Stimulated activated effector memory CD8-positive, alpha-beta T cell treated with anti-CD3 and anti-CD28 coated beads, Interleukin-12 subunit alpha, Interleukin-12 subunit beta, amount 100 ng/mL, for 72 hours (primary cell): ENCODE measurements around the gene RNMT.
"Not testable (repeated sequence)": the region's sequence is repeated elsewhere in the genome, so short reads cannot be mapped to it uniquely, and the experiment has no call there.

Experiments used
- ATAC-seq: fragments of 150-1000 bp; cut with Tn5 transposase; 2 replicates; pipeline ENCODE4 v1.10.0; 2021
- DNase-seq, 2 donors: peaks; one replicate each; pipeline ENCODE4 v3.0.0; 2021 to 2022; ENCODE audit warnings: low spot score in 2 of 2
- H3K27ac Mint-ChIP-seq: one replicate; pipeline ENCODE4 v1.8.0; 2022; ENCODE audit warnings: mild to moderate bottlenecking, mixed read lengths
- H3K36me3 Mint-ChIP-seq: one replicate; pipeline ENCODE4 v1.8.0; 2022; ENCODE audit warnings: mild to moderate bottlenecking, mixed read lengths
- H3K4me1 Mint-ChIP-seq: one replicate; pipeline ENCODE4 v1.8.0; 2022; ENCODE audit warnings: mixed read lengths
- H3K4me3 Mint-ChIP-seq: one replicate; pipeline ENCODE4 v1.8.0; 2022; ENCODE audit warnings: mild to moderate bottlenecking, mixed read lengths
- H3K9me3 Mint-ChIP-seq: one replicate; pipeline ENCODE4 v1.8.0; 2022; ENCODE audit warnings: mixed read lengths

The RNMT gene

DNA sequence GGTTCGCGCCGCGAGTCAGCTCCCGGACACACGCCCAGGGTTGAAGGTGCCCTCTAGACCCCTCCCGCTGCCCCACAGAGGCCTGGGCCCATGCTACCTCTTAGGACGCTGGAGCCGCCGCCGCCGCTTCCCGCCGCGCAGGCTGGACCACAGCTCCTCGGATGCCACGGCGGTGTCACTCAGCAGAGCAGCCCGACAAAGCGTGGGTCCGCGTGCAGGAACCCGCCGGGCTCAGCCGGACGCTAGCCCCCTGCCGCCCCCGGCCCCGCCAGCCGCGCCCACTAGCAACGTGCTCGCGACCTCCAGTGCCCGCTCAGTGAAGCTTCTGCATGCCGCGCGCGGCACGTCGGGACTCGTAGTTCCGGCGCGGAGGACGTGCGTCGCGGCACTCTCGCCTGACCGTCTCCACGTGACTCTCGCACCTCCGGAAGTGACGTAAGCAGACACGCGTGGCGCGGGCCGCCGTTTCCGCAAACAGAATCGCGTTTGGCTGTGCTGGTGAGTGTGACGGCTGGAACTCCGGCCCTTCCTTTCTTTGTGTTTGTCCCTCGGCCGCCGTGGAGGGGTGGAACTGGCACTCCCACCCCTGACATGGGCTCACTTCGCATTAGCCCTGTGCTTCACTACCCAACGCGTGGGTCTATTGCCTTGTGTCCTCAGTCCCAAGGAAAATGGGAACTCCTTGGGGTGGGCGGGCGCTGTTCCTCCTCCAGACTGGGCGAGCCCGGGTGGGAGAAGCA, at the start of gene RNMT, which contains the start of gene FAM210A:
RNMT (plus strand) TSS at position 442 of the 740 bp plus-strand sequence. CDS start 4,845 bp downstream, outside the sequence.
FAM210A (minus strand) TSS at position 327 of the 740 bp plus-strand sequence. CDS start 44,481 bp downstream, outside the sequence.
- Mint-ChIP-seq H3K36me3 (peaks cover 49% of the 10 kb centered on the region), H3K9me3 (no peaks in the 10 kb centered on the region), H3K4me1 (peaks cover 62% of the 10 kb centered on the region), H3K27ac (peak within 1 kb of the TSS; percentile 95), H3K4me3 (peak within 1 kb of the TSS; percentile 80)
- ATAC-seq (peak; percentile 98), DNase-seq (peak; percentile 83 to 95)

DNA sequence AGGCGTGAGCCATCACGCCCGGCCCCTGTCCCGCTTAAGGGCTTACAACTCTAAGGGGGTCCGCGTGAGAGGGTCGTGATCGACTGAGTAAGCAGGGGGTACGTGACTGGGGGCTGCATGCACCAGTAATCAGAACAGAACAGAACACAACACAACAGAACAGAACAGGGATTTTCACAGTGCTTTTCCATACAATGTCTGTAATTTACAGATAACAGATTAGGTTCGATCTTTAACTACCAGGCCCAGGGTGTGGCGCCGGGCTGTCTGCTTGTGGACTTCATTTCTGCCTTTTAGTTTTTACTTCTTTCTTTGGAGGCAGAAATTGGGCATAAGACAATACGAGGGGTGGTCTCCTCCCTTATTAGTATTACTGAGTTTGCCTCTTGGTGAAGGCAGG, 49.1 kb upstream of the RNMT start:
- not testable (repeated sequence) for ATAC-seq, DNase-seq

GRCh38 chr18:13680612-13681011, 45.9 kb upstream of the RNMT start:
- H3K4me1 Mint-ChIP-seq: peaks cover 21% of the 10 kb centered on the region
- DNase-seq: no peak
- H3K4me3 Mint-ChIP-seq: no peak overlapping the region
- H3K36me3 Mint-ChIP-seq: peaks cover 29% of the 10 kb centered on the region
- ATAC-seq: no peak
- H3K9me3 Mint-ChIP-seq: no peaks in the 10 kb centered on the region
- H3K27ac Mint-ChIP-seq: no peak overlapping the region

More for the DNA sequence above, 49.1 kb upstream of the RNMT start:
- Mint-ChIP-seq H3K4me1 (peaks cover 13% of the 10 kb centered on the region), H3K36me3 (peaks cover 37% of the 10 kb centered on the region)
- H3K9me3 Mint-ChIP-seq, H3K27ac Mint-ChIP-seq, H3K4me3 Mint-ChIP-seq: not testable (repeated sequence)

- Mint-ChIP-seq H3K4me1 (peaks cover 29% of the 10 kb centered on the region), H3K27ac (no peak overlapping the region), H3K36me3 (peaks cover 22% of the 10 kb centered on the region), H3K9me3 (no peaks in the 10 kb centered on the region), H3K4me3 (no peak overlapping the region)
- DNase-seq (no peak), ATAC-seq (no peak)
Observed at GRCh38 chr18:13681701-13682100, 44.8 kb upstream of the RNMT start.

- DNase-seq: no peak
- no peak for ATAC-seq
- H3K27ac Mint-ChIP-seq: no peak overlapping the region
- no peak overlapping the region for H3K4me3 Mint-ChIP-seq
- peaks cover 45% of the 10 kb centered on the region for H3K4me1 Mint-ChIP-seq
- H3K36me3 Mint-ChIP-seq: peaks cover 30% of the 10 kb centered on the region
- H3K9me3 Mint-ChIP-seq: no peaks in the 10 kb centered on the region
Observed at GRCh38 chr18:13684546-13684945, 41.9 kb upstream of the RNMT start.

DNA sequence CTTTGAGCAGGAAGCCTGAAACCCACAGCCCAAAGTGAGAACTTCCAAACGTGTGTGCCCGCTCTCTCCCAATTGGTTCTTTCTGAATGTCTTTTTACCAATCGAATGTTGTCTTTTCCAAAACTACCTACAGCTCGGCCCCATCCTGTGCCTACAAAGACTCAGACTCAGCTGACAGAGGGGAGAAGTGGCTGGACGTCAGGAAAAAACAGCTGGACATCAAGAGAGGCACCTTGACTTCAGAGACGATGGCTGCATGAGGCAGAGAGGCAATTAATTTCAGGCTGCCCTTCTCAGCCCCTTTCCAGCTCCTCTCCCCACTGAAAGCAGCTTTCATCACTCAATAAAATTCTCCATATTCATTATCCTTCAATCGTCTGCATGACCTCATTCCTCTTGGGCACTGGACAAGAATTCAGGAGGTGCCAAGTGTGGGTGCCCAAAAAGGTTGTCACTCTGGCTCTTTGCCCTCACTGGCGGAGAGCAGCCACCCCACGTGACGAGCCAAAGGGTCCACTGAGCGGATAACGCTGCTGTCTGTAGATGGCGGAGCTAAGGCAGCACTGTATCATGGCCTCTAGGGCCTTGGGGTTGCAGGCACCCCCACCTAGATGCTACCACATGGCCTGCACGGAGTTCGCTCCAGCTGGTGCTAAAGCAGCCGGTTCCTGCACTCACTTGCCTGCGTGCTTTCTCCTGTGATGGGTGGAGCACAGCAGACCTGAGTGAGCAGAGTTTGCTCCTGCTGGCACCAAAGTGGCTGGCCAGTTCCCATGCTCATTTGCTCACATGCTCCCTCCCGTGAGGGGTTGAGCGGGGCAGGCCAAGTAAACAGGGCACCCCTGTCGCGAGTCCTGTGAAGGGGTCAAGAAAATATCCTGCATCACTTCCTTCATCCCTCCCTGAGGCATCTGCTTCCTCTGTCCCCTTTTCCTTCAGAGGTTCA, 38.0 kb upstream of the RNMT start:
- Mint-ChIP-seq H3K27ac (peak overlapping the region; percentile 39), H3K9me3 (peaks cover 3% of the 10 kb centered on the region), H3K4me1 (peaks cover 75% of the 10 kb centered on the region), H3K4me3 (no peak overlapping the region), H3K36me3 (peaks cover 8% of the 10 kb centered on the region)
- no peak for ATAC-seq
- DNase-seq: no peak

DNA sequence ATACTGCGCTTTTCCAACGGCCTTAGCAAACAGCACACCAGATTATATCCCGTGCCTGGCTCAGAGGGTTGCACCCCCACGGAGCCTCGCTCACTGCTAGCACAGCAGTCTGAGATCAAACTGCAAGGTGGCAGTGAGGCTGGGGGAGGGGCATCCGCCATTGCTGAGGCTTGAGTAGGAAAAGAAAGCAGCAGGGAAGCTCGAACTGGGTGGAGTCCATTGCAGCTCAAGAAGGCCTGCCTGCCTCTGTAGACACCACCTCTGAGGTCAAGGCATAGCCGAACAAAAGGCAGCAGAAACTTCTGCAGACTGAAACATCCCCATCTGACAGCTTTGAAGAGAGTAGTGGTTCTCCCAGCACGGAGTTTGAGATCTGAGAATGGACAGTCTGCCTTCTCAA, 36.4 kb upstream of the RNMT start:
- ATAC-seq, H3K9me3 Mint-ChIP-seq, H3K27ac Mint-ChIP-seq, DNase-seq, H3K36me3 Mint-ChIP-seq, H3K4me3 Mint-ChIP-seq: not testable (repeated sequence)
- peaks cover 76% of the 10 kb centered on the region for H3K4me1 Mint-ChIP-seq

- H3K27ac Mint-ChIP-seq, ATAC-seq, DNase-seq, H3K36me3 Mint-ChIP-seq, H3K4me3 Mint-ChIP-seq, H3K9me3 Mint-ChIP-seq: not testable (repeated sequence)
- peaks cover 41% of the 10 kb centered on the region for H3K4me1 Mint-ChIP-seq
Observed at GRCh38 chr18:13695337-13695736, 31.1 kb upstream of the RNMT start.

DNA sequence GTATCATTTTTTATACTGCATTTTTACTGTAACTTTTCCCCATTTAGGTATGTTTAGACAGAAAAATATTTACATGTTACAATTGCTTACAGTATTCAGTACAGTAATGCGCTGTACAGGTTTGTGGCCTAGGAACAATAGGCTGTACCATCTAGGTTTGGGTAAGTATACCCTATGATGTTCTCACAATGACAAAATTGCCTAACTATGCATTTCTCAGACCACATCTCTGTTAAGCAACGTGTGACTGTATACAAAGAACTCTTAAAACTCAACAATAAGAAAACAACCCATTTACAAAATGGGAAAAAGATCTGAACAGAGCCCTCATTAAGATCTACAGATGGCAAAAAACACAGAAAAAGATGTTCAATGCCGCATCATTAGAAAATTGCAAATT, 29.5 kb upstream of the RNMT start:
- DNase-seq (no peak), ATAC-seq (no peak)
- peaks cover 5% of the 10 kb centered on the region for H3K9me3 Mint-ChIP-seq
- peaks cover 7% of the 10 kb centered on the region for H3K36me3 Mint-ChIP-seq
- H3K4me3 Mint-ChIP-seq: no peak overlapping the region
- H3K4me1 Mint-ChIP-seq: peaks cover 34% of the 10 kb centered on the region
- H3K27ac Mint-ChIP-seq: no peak overlapping the region

DNA sequence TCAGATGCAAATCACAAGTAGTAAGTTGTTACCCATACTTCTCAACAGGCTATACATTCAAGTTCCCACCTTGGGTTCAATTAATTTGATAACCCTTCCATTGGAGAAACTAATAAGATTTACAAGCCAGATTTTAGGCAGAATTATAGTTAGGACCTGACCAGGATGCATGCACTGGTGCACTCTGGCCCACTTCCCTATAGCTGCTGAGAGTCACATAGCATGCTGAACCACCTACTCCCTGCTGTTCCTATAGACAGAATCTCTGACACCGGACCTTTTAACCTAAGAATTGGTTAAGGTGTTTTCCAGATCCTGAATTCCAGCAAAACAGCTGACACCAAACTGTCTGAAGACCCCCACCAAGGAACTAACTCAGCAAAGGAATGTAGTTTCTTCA, 26.3 kb upstream of the RNMT start:
- Mint-ChIP-seq H3K36me3 (peaks cover 7% of the 10 kb centered on the region), H3K27ac (no peak overlapping the region), H3K4me1 (peaks cover 13% of the 10 kb centered on the region), H3K9me3 (peaks cover 8% of the 10 kb centered on the region), H3K4me3 (no peak overlapping the region)
- no peak for DNase-seq
- ATAC-seq: no peak

GRCh38 chr18:13703899-13704298, 22.6 kb upstream of the RNMT start:
- H3K4me3 Mint-ChIP-seq: no peak overlapping the region
- DNase-seq (no peak), ATAC-seq (no peak)
- H3K9me3 Mint-ChIP-seq: peaks cover 8% of the 10 kb centered on the region
- H3K4me1 Mint-ChIP-seq: peaks cover 16% of the 10 kb centered on the region
- H3K27ac Mint-ChIP-seq: no peak overlapping the region
- H3K36me3 Mint-ChIP-seq: no peaks in the 10 kb centered on the region

DNA sequence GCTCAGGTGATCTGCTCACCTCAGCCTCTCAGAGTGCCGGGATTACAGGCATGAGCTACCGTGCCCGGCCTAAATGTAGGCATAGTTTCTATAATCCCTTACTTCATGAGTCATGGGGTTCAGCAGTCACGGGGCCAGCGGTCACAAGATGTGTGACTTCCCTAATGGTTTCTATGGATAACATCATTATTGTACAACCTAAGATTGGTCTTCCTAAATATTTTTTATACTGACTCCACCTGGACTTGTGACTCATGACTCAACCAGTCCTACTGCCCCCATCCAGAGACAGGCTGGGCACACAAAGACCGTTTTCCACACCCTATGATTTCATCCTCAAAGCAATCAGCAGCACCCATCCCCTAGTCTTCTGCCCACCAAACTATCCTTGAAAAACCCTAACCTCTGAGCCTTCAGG, 16.1 kb upstream of the RNMT start:
- H3K36me3 Mint-ChIP-seq: no peaks in the 10 kb centered on the region
- DNase-seq (no peak), ATAC-seq (no peak)
- H3K4me1 Mint-ChIP-seq: peaks cover 58% of the 10 kb centered on the region
- H3K4me3 Mint-ChIP-seq: no peak overlapping the region
- H3K9me3 Mint-ChIP-seq: no peaks in the 10 kb centered on the region
- H3K27ac Mint-ChIP-seq: no peak overlapping the region

GRCh38 chr18:13712400-13713131, 13.9 kb upstream of the RNMT start:
- H3K9me3 Mint-ChIP-seq: no peaks in the 10 kb centered on the region
- H3K4me3 Mint-ChIP-seq: no peak overlapping the region
- H3K36me3 Mint-ChIP-seq: no peaks in the 10 kb centered on the region
- ATAC-seq (no peak), DNase-seq (no peak)
- H3K27ac Mint-ChIP-seq: no peak overlapping the region
- peaks cover 70% of the 10 kb centered on the region for H3K4me1 Mint-ChIP-seq

- H3K36me3 Mint-ChIP-seq: no peaks in the 10 kb centered on the region
- H3K4me1 Mint-ChIP-seq: peaks cover 64% of the 10 kb centered on the region
- no peak for DNase-seq
- no peak for ATAC-seq
- no peak overlapping the region for H3K27ac Mint-ChIP-seq
- H3K4me3 Mint-ChIP-seq: no peak overlapping the region
- H3K9me3 Mint-ChIP-seq: no peaks in the 10 kb centered on the region
Observed at GRCh38 chr18:13713455-13714055, 12.9 kb upstream of the RNMT start.

DNA sequence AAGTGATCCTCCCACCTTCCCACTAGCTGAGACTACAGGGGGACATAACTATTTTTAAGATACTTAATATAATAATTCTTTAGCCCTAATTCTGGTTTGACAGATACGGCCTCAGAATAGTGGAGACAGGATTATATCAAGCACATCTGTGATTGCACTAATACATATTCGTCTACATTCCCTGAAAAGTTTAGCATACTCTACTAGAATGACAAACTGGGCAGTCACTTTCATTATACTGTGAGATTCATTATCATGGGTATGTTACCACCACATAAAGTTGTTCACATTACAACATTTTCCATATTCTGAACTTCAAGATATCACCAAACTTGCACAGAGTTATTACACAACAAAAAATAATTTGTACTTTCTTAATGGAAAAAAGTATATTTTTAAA, 11.1 kb upstream of the RNMT start:
- Mint-ChIP-seq H3K4me3 (no peak overlapping the region), H3K27ac (no peak overlapping the region), H3K9me3 (no peaks in the 10 kb centered on the region), H3K36me3 (no peaks in the 10 kb centered on the region), H3K4me1 (peaks cover 56% of the 10 kb centered on the region)
- ATAC-seq: no peak
- DNase-seq: no peak
